HEK293 (cell line): ENCODE data around the gene TRIM47.

Source experiments
- CTCF ChIA-PET: fragments of 350-600 bp; formaldehyde crosslinking; extraction: SDS; loops from one replicate; lab custom pipeline; 2021; ENCODE audit warnings: antibody characterized with exemption; lab: Yijun Ruan, JAX
- POLR2A ChIA-PET: fragments of 300-600 bp; formaldehyde crosslinking; extraction: SDS; loops from one replicate; lab custom pipeline; 2020; ENCODE audit warnings: antibody characterized with exemption, inconsistent platforms; lab: Yijun Ruan, JAX
- H3K27ac ChIP-seq: fragments of 200-500 bp; sonication (Bioruptor generic); 2 replicates; pipeline ENCODE4 v1.5.1; 2014; ENCODE audit warnings: low read depth, low read length, control low read depth, inconsistent platforms; ENCODE audit errors: extremely low read depth
- H3K36me3 ChIP-seq, 2 experiments: fragments of 200-500 bp in 1 of 2; sonication (Bioruptor generic) in 1 of 2; 1 replicate in 1 of 2; 2 replicates in 1 of 2; pipeline ENCODE4 v1.5.1; 2014 to 2017; ENCODE audit warnings: inconsistent platforms in 2 of 2, low read length in 2 of 2; ENCODE audit not compliant: control insufficient read depth in 2 of 2, insufficient read depth in 1 of 2
- H3K4me1 ChIP-seq: fragments of 200-500 bp; sonication (Bioruptor generic); 2 replicates; pipeline ENCODE4 v1.5.1; 2014; ENCODE audit warnings: mild to moderate bottlenecking, low read length, inconsistent platforms; ENCODE audit not compliant: control insufficient read depth, insufficient read depth
- H3K4me3 ChIP-seq: 2 replicates; pipeline ENCODE4 v1.5.1; 2011; ENCODE audit warnings: low read depth, mild to moderate bottlenecking, control low read depth, low read length, moderate library complexity
- H3K9me3 ChIP-seq: fragments of 200-500 bp; sonication (Bioruptor generic); 2 replicates; pipeline ENCODE4 v1.5.1; 2014; ENCODE audit warnings: low read depth, low read length, inconsistent platforms; ENCODE audit not compliant: control insufficient read depth, insufficient read depth
- FEZF1 ChIP-seq: fragments of 450-650 bp; formaldehyde crosslinking; IDR thresholded peaks from 2 replicates; pipeline ENCODE4 v1.5.1; 2016; ENCODE audit warnings: missing biosample characterization, missing genetic modification characterization
- HOXC10 ChIP-seq: sonication (generic); formaldehyde crosslinking; IDR thresholded peaks from 2 replicates; pipeline ENCODE4 v1.8.1; 2023; ENCODE audit warnings: mild to moderate bottlenecking, missing genetic modification reagents
- KLF1 ChIP-seq: fragments of 450-650 bp; formaldehyde crosslinking; IDR thresholded peaks from 2 replicates; pipeline ENCODE4 v1.5.1; 2016; ENCODE audit warnings: missing biosample characterization, missing genetic modification characterization
- MEIS1 ChIP-seq: sonication (generic); formaldehyde crosslinking; IDR thresholded peaks from 2 replicates; pipeline ENCODE4 v1.8.1; 2022; ENCODE audit warnings: missing genetic modification reagents, mild to moderate bottlenecking, borderline replicate concordance
- OSR2 ChIP-seq: fragments of 450-650 bp; formaldehyde crosslinking; IDR thresholded peaks from 2 replicates; pipeline ENCODE4 v1.5.1; 2016; ENCODE audit warnings: missing biosample characterization, missing genetic modification characterization
- ZBTB1 ChIP-seq: fragments of 450-650 bp; formaldehyde crosslinking; IDR thresholded peaks from 2 replicates; pipeline ENCODE4 v1.5.1; 2016; ENCODE audit warnings: missing biosample characterization, missing genetic modification characterization
- ZBTB17 ChIP-seq: fragments of 450-650 bp; formaldehyde crosslinking; IDR thresholded peaks from 2 replicates; pipeline ENCODE4 v1.5.1; 2016; ENCODE audit warnings: missing biosample characterization, missing genetic modification characterization
- ZBTB8A ChIP-seq: fragments of 450-650 bp; formaldehyde crosslinking; IDR thresholded peaks from 2 replicates; pipeline ENCODE4 v1.5.1; 2016; ENCODE audit warnings: missing biosample characterization, missing genetic modification characterization
- ZEB2 ChIP-seq: fragments of 450-650 bp; formaldehyde crosslinking; IDR thresholded peaks from 2 replicates; pipeline ENCODE4 v1.5.1; 2016; ENCODE audit warnings: missing biosample characterization, missing genetic modification characterization
- ZFP41 ChIP-seq: fragments of 450-650 bp; formaldehyde crosslinking; IDR thresholded peaks from 2 replicates; pipeline ENCODE4 v1.5.1; 2016; ENCODE audit warnings: missing biosample characterization, missing genetic modification characterization, borderline replicate concordance
- ZNF121 ChIP-seq: fragments of 450-650 bp; formaldehyde crosslinking; IDR thresholded peaks from 2 replicates; pipeline ENCODE4 v1.5.1; 2016; ENCODE audit warnings: missing biosample characterization, missing genetic modification characterization
- ZNF175 ChIP-seq: fragments of 450-650 bp; formaldehyde crosslinking; IDR thresholded peaks from 2 replicates; pipeline ENCODE4 v1.5.1; 2016; ENCODE audit warnings: missing biosample characterization, missing genetic modification characterization
- ZNF223 ChIP-seq: fragments of 450-650 bp; formaldehyde crosslinking; IDR thresholded peaks from 2 replicates; pipeline ENCODE4 v1.5.1; 2016; ENCODE audit warnings: missing biosample characterization, missing genetic modification characterization
- ZNF311 ChIP-seq: fragments of 450-650 bp; formaldehyde crosslinking; IDR thresholded peaks from 2 replicates; pipeline ENCODE4 v1.5.1; 2017; ENCODE audit warnings: missing biosample characterization, missing genetic modification characterization, borderline replicate concordance
- ZNF335 ChIP-seq: fragments of 450-650 bp; formaldehyde crosslinking; conservative IDR thresholded peaks from 2 replicates; pipeline ENCODE4 v1.5.1; 2016; ENCODE audit warnings: missing biosample characterization, missing genetic modification characterization
- ZNF350 ChIP-seq: fragments of 450-650 bp; formaldehyde crosslinking; IDR thresholded peaks from 2 replicates; pipeline ENCODE4 v1.5.0; 2017; ENCODE audit warnings: missing biosample characterization, mild to moderate bottlenecking, missing genetic modification characterization
- ZNF366 ChIP-seq: fragments of 450-650 bp; formaldehyde crosslinking; conservative IDR thresholded peaks from 2 replicates; pipeline ENCODE4 v1.5.1; 2016; ENCODE audit warnings: missing biosample characterization, missing genetic modification characterization
- ZNF391 ChIP-seq: fragments of 450-650 bp; formaldehyde crosslinking; IDR thresholded peaks from 2 replicates; pipeline ENCODE4 v1.5.1; 2016; ENCODE audit warnings: low read depth, missing biosample characterization, missing genetic modification characterization, borderline replicate concordance
- ZNF416 ChIP-seq: fragments of 450-650 bp; formaldehyde crosslinking; IDR thresholded peaks from 2 replicates; pipeline ENCODE4 v1.5.1; 2016; ENCODE audit warnings: missing biosample characterization, missing genetic modification characterization
- ZNF423 ChIP-seq: fragments of 450-650 bp; formaldehyde crosslinking; IDR thresholded peaks from 2 replicates; pipeline ENCODE4 v1.5.1; 2016; ENCODE audit warnings: missing biosample characterization, missing genetic modification characterization
- ZNF558 ChIP-seq: fragments of 450-650 bp; formaldehyde crosslinking; IDR thresholded peaks from 2 replicates; pipeline ENCODE4 v1.5.1; 2016; ENCODE audit warnings: missing biosample characterization, missing genetic modification characterization
- ZNF560 ChIP-seq: fragments of 450-650 bp; formaldehyde crosslinking; IDR thresholded peaks from 2 replicates; pipeline ENCODE4 v1.5.1; 2017; ENCODE audit warnings: missing biosample characterization, missing genetic modification characterization, borderline replicate concordance
- ZNF670 ChIP-seq: fragments of 450-650 bp; formaldehyde crosslinking; IDR thresholded peaks from 2 replicates; pipeline ENCODE4 v1.5.1; 2016; ENCODE audit warnings: missing biosample characterization, missing genetic modification characterization, low read depth
- ZSCAN30 ChIP-seq: fragments of 450-650 bp; IDR thresholded peaks from 2 replicates; pipeline ENCODE4 v1.5.1; 2018; ENCODE audit warnings: missing biosample characterization, mild to moderate bottlenecking, missing genetic modification characterization, moderate library complexity
- TF ChIP-seq, protein P1 (sequence below): fragments of 450-650 bp; formaldehyde crosslinking; IDR thresholded peaks from 2 replicates; pipeline ENCODE4 v1.5.1; 2016; ENCODE audit warnings: missing biosample characterization, missing genetic modification characterization
- TF ChIP-seq, protein P2 (sequence below): fragments of 450-650 bp; formaldehyde crosslinking; IDR thresholded peaks from 2 replicates; pipeline ENCODE4 v1.5.1; 2016; ENCODE audit warnings: missing biosample characterization, missing genetic modification characterization
- TF ChIP-seq, protein P3 (sequence below): fragments of 450-650 bp; formaldehyde crosslinking; IDR thresholded peaks from 2 replicates; pipeline ENCODE4 v1.5.1; 2017; ENCODE audit warnings: missing biosample characterization, missing genetic modification characterization

Gene TRIM47

DNA sequence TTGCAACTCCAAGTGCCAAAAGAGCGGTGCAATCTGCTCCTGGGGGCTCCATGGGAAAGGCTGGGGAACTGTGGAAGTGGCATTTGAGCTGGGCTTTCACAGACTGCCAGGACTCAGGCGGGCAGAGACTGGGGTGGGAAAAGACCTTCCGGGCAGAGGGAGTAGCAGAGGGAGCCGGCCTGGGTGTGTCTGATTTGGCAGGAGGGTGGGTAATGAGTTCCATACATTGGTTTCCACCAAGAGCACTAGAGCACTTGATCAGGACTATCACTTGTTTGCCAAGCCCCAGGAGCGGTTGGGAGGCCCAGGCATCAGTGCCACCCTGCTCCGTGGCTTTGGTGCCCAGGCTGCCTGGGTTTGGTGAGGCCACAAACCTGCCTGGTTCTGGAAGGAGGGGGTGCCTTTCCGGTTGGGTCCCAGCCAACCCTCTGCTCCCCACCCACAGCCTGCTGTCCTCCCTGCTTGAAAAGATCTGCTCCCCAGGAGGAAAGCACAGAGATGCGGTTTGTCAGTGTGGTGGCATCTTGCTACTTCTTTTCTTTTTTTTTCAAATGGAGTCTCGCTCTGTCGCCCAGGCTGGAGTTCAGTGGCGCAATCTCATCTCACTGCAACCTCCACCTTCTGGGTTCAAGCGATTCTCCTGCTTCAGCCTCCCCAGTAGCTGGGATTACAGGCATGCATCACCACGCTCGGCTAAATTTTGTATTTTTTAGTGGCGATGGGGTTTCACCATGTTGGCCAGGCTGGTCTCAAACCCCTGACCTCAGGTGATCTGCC is 3.5 kb upstream of the TRIM47 start:
- Histone ChIP-seq H3K27ac (no peak overlapping the region), H3K4me1 (no peaks in the 10 kb centered on the region; the same call in 1 of the 2 replicates), H3K36me3 (no peaks in the 10 kb centered on the region; a peak in 1 of 3 replicates), H3K9me3 (no peaks in the 10 kb centered on the region), H3K4me3 (no peak overlapping the region)
- no peak for TF ChIP-seq ZBTB1
- TF ChIP-seq KLF1 (tag by site-specific recombination) = peak; percentile 64
- TF ChIP-seq ZNF175 = no peak
- no peak for TF ChIP-seq ZFP41 (tag by site-specific recombination)
- no peak for TF ChIP-seq ZNF391 (tag by site-specific recombination)
- TF ChIP-seq, protein P1, sequence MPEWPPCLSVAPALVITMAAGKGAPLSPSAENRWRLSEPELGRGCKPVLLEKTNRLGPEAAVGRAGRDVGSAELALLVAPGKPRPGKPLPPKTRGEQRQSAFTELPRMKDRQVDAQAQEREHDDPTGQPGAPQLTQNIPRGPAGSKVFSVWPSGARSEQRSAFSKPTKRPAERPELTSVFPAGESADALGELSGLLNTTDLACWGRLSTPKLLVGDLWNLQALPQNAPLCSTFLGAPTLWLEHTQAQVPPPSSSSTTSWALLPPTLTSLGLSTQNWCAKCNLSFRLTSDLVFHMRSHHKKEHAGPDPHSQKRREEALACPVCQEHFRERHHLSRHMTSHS (tag by site-specific recombination) = no peak
- TF ChIP-seq FEZF1 = no peak
- TF ChIP-seq ZNF416 (tag by site-specific recombination) = no peak
- TF ChIP-seq ZBTB8A (tag by site-specific recombination) = no peak
- ChIA-PET POLR2A (interaction anchor here (1.0 to 2.4 kb wide), 4 partner anchors 8 to 15 kb away, joined by 3 to 11 read pairs (median 4); partner anchors contain the start of gene TRIM65), CTCF (interaction anchor here (0.7 to 1.7 kb wide), 5 partner anchors 14 to 585 kb away, joined by 3 to 5 read pairs (median 3); partner anchors contain the start of gene TRIM65)

DNA sequence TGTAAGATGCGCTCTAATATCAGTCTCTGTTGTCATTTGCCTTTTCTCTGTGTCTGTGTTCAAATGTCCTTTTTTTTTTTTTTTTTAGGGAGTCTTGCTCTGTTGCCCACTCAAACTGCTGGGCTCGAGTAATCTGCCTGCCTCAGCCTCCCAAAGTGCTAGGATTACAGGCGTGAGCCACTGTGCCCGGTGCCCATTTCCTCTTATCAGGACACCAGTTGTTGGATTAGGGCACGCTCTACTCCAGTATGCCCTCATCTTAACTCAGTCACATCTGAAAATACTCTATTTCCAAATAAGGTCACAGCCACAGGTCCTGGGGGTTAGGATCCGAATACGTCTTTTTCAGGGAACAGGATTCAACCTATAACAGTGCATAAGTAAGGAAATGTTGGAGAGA is 1.9 kb upstream of the TRIM47 start:
- ChIA-PET CTCF (interaction anchor here (0.7 to 1.9 kb wide), 2 partner anchors 18 kb away, joined by 3 to 21 read pairs; no protein-coding TSS in a partner anchor), POLR2A (interaction anchor here (0.5 to 2.0 kb wide), 5 partner anchors 9 to 100 kb away, joined by 3 to 6 read pairs (median 3); partner anchors contain the start of genes TRIM65 and WBP2)
- no peaks in the 10 kb centered on the region; the same call in 1 of the 2 replicates for H3K4me1 ChIP-seq
- no peak overlapping the region for H3K4me3 ChIP-seq
- H3K9me3 ChIP-seq = no peaks in the 10 kb centered on the region
- no peak for TF ChIP-seq ZNF366 (tag by site-specific recombination)
- TF ChIP-seq ZEB2 (tag by site-specific recombination) = no peak
- TF ChIP-seq MEIS1 (CRISPR knock-in tag) = no peak
- no peak for TF ChIP-seq ZNF423
- TF ChIP-seq, protein P2, sequence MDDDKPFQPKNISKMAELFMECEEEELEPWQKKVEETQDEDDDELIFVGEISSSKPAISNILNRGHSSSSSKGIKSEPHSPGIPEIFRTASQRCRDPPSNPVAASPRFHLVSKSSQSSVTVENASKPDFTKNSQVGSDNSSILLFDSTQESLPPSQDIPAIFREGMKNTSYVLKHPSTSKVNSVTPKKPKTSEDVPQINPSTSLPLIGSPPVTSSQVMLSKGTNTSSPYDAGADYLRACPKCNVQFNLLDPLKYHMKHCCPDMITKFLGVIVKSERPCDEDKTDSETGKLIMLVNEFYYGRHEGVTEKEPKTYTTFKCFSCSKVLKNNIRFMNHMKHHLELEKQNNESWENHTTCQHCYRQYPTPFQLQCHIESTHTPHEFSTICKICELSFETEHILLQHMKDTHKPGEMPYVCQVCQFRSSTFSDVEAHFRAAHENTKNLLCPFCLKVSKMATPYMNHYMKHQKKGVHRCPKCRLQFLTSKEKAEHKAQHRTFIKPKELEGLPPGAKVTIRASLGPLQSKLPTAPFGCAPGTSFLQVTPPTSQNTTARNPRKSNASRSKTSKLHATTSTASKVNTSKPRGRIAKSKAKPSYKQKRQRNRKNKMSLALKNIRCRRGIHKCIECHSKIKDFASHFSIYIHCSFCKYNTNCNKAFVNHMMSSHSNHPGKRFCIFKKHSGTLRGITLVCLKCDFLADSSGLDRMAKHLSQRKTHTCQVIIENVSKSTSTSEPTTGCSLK (tag by site-specific recombination) = no peak
- peaks cover 0 to 3% of the 10 kb centered on the region in 2 experiments; a peak in 1 of 3 replicates for H3K36me3 ChIP-seq
- H3K27ac ChIP-seq = no peak overlapping the region

DNA sequence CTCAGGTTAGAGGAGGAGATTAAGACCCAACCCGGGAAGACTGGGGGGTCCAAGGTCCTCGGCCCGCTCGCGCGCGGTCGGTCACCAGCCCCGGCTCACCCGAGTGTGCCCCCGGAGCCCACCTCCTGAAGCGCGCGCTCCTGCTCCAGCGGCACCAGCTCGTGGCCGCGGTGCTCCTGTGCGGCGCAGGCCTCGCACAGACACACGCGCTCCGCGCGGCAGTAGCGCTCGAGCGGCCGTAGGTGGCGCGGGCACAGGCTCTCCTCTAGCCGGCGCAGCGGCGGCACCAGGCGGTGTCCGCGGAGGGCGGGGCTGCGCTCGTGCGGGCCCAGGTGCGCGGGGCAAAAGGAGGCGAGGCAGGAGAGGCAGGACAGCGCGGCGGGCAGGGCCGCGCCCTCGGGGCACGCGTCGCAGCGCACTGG is 618 bp downstream of the TRIM47 start:
- Histone ChIP-seq H3K4me1 (peaks cover 2% of the 10 kb centered on the region), H3K27ac (peak overlapping the region; percentile 61; the same call in 1 of the 2 replicates)
- CTCF ChIA-PET = interaction anchor here (0.5 to 7.6 kb wide), 13 partner anchors 10 to 882 kb away, joined by 3 to 84 read pairs (median 5); partner anchors contain the start of genes GALK1, TRIM65 and WBP2
- no peak for TF ChIP-seq ZNF350
- TF ChIP-seq ZNF311 (tag by site-specific recombination) = no peak
- no peak for TF ChIP-seq ZNF558
- TF ChIP-seq ZSCAN30 (tag by site-specific recombination) = peak; percentile 59; the same call in 1 of the 2 replicates
- no peak for TF ChIP-seq ZNF670 (tag by site-specific recombination)
- no peak for TF ChIP-seq HOXC10
- TF ChIP-seq, protein P3, sequence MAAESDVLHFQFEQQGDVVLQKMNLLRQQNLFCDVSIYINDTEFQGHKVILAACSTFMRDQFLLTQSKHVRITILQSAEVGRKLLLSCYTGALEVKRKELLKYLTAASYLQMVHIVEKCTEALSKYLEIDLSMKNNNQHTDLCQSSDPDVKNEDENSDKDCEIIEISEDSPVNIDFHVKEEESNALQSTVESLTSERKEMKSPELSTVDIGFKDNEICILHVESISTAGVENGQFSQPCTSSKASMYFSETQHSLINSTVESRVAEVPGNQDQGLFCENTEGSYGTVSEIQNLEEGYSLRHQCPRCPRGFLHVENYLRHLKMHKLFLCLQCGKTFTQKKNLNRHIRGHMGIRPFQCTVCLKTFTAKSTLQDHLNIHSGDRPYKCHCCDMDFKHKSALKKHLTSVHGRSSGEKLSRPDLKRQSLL (tag by site-specific recombination) = 0 out of 2 replicates have a peak, but pooled peaks have one; percentile 27
- TF ChIP-seq ZNF121 (tag by site-specific recombination) = 0 out of 2 replicates have a peak, but pooled peaks have one; percentile 15
- TF ChIP-seq OSR2 (tag by site-specific recombination) = peak; percentile 44; the same call in 1 of the 2 replicates
- TF ChIP-seq ZNF223 (tag by site-specific recombination) = 0 out of 2 replicates have a peak, but pooled peaks have one; percentile 33
- peak; percentile 1 for TF ChIP-seq ZBTB17 (tag by site-specific recombination)
- no peak for TF ChIP-seq ZNF560 (tag by site-specific recombination)
- TF ChIP-seq ZNF335 (tag by site-specific recombination) = peak; percentile 53; the same call in 1 of the 2 replicates

More for the DNA sequence above, 618 bp downstream of the TRIM47 start:
- Histone ChIP-seq H3K4me3 (peak overlapping the region; percentile 24), H3K36me3 (peaks cover 0 to 4% of the 10 kb centered on the region in 2 experiments; a peak in 1 of 3 replicates), H3K9me3 (no peaks in the 10 kb centered on the region)
- POLR2A ChIA-PET = interaction anchor here (0.6 to 5.1 kb wide), 9 partner anchors 9 to 169 kb away, joined by 3 to 34 read pairs (median 5); partner anchors contain the start of genes MRPL38, TRIM65 and WBP2
